GM10266 (cell line): ENCODE measurements around the gene SSBP1.

Experiments
- DNase-seq: peaks from one replicate; pipeline ENCODE4 v3.0.0; 2012; ENCODE audit errors: extremely low spot score
- CTCF ChIP-seq: IDR thresholded peaks from 2 replicates; pipeline ENCODE4 v1.5.1; 2012; ENCODE audit warnings: mild to moderate bottlenecking, low read depth; ENCODE audit not compliant: control insufficient read depth, insufficient read depth; ENCODE audit errors: missing control alignments

The SSBP1 gene

GRCh38 chr7:141702892-141703291 lies 35.3 kb upstream of the SSBP1 start:
- DNase-seq, result no peak
- no peak for TF ChIP-seq CTCF

GRCh38 chr7:141704112-141704511 lies 34.0 kb upstream of the SSBP1 start:
- no peak for DNase-seq
- TF ChIP-seq CTCF, result no peak

- no peak for TF ChIP-seq CTCF
- no peak for DNase-seq
Measured at GRCh38 chr7:141704741-141705140, 33.4 kb upstream of the SSBP1 start.

- DNase-seq, result no peak
- no peak for TF ChIP-seq CTCF
Measured at GRCh38 chr7:141706239-141707064, 31.7 kb upstream of the SSBP1 start.

- no peak for DNase-seq
- no peak for TF ChIP-seq CTCF
Measured at GRCh38 chr7:141708351-141708750, 29.8 kb upstream of the SSBP1 start, which contains the start of gene WEE2. TSS of gene WEE2 (plus strand) at chr7:141708353. CDS start at chr7:141708759, 406 bp downstream.

GRCh38 chr7:141709318-141709717 lies 28.8 kb upstream of the SSBP1 start:
- no peak for DNase-seq
- no peak for TF ChIP-seq CTCF

- TF ChIP-seq CTCF, result no peak
- no peak for DNase-seq
Measured at GRCh38 chr7:141709749-141710148, 28.4 kb upstream of the SSBP1 start.
